Central memory CD4-positive, alpha-beta T cell (primary cell): Measurements from ENCODE around the gene MCOLN1.

Source experiments
- DNase-seq: peaks from one replicate; pipeline ENCODE4 v3.0.0; 2022

MCOLN1 gene

DNA sequence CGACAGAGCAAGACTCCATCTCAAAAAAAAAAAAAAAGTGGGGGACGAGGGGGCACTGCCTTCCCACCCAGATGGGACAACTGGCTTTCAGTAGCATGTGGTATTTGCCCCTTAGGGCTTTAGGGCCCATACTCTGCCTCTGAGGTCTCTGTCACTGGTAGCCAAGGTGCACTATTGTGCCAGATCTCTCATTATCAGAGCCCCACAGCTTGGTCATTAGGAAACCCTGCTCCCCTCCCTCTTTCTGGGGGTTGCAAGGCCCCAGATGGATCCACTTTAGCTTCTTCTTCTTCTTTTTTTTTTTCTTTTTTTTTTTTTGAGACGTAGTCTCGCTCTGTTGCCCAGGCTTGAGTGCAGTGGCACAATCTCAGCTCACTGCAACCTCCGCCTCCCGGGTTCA lies 17.7 kb upstream of the MCOLN1 start:
- DNase-seq: no peak

DNA sequence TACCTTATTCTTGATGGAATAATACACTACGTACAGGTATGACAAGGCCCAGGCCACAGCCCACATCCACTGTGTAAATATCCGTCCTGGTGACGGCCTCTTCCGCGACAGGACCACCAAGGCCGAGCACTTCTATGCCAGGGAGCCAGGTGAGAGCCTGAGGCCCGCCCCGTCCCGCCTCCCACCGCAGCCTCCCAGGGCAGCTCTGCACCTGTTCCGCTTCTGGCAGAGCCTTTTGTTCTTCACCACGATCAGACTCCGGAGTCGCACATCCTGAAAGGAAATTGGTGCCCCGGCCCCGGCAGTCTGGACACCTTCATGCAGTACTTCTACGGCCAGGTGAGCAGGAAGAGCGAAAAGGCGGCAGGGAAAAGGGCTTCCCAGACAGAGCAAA lies 17.1 kb upstream of the MCOLN1 start:
- no peak for DNase-seq

GRCh38 chr19:7505682-7506384 lies 16.6 kb upstream of the MCOLN1 start:
- DNase-seq: no peak

DNA sequence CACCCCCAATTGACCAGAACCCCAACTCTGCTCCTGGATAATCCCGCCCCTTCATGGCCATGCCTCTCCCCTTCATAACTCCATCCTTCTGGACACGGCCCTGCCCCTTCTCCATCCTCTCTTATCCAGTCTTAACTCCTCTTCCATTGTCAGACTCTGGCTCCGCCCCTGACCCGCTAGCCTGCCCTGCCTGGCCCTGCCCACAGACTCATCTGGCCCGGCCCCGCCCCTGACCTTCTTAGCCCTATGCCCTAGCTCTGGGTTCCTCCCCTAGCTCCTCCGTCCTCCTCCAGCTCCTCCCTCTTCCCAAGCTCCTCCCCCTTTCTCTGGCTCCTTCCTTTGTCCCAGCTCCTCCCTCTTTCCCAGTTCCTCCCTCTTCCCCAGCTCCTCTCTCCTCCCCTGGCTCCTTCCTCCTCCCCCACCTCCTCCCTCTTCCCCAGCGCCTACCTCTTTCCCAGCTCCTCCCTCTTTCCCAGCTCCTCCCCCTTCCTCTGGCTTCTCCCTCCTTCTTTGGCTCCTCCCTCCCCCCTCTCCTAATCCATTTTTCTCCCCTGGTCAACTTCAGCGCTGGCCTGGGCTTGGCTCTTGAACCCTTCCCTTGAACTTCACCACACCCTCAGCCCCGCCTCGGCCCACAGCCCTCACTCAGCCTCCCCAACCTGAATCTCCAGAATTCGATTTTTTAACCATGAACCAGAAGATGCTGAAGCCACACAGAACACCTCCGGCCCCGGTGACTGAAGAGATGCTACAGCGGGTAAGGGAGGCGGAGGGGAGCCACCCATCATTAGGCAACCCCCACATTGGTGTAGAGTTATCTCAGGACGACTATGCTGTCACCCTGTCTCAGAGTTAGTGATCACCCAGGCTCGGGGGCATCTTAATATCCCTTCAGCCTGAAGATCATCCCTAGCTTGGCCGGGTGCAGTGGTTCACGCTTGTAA lies 15.8 kb upstream of the MCOLN1 start:
- peak; percentile 23 for DNase-seq

DNA sequence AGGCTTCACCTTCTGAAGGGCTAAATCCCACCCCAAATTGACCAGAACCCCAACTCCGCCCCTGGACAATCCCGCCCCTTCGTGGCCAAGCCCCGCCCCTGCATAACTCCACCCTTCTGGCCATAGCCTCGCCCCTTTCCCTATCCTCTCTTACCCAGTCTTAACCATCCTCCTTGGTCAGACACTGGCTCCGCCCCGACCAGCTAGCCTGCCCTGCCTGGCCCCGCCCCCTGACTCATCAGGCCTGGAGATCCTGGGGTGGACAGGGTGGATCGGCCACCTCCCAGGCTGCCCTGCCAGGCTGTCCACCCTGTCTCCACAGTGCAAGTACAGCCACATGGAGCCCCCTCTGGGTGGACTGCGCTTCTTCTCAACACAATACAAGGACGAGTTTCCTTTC lies 14.5 kb upstream of the MCOLN1 start:
- DNase-seq: no peak

GRCh38 chr19:7509625-7510024 lies 12.8 kb upstream of the MCOLN1 start:
- DNase-seq: no peak

GRCh38 chr19:7512400-7512851 lies 10.0 kb upstream of the MCOLN1 start:
- DNase-seq: no peak

- no peak for DNase-seq
These were observed 8.4 kb upstream of the MCOLN1 start for GRCh38 chr19:7513809-7514642.

- DNase-seq: no peak
These were observed 7.2 kb upstream of the MCOLN1 start for GRCh38 chr19:7515110-7515644.

- no peak for DNase-seq
These were observed 6.7 kb upstream of the MCOLN1 start, which contains the start of gene ZNF358 for GRCh38 chr19:7515645-7516151. Gene ZNF358 (plus strand): TSS chr19:7516103. CDS start chr19:7519243, 3,140 bp downstream.

GRCh38 chr19:7516333-7516732 lies 6.1 kb upstream of the MCOLN1 start:
- no peak for DNase-seq

- DNase-seq: no peak
These were observed 5.5 kb upstream of the MCOLN1 start for GRCh38 chr19:7516878-7517277.

DNA sequence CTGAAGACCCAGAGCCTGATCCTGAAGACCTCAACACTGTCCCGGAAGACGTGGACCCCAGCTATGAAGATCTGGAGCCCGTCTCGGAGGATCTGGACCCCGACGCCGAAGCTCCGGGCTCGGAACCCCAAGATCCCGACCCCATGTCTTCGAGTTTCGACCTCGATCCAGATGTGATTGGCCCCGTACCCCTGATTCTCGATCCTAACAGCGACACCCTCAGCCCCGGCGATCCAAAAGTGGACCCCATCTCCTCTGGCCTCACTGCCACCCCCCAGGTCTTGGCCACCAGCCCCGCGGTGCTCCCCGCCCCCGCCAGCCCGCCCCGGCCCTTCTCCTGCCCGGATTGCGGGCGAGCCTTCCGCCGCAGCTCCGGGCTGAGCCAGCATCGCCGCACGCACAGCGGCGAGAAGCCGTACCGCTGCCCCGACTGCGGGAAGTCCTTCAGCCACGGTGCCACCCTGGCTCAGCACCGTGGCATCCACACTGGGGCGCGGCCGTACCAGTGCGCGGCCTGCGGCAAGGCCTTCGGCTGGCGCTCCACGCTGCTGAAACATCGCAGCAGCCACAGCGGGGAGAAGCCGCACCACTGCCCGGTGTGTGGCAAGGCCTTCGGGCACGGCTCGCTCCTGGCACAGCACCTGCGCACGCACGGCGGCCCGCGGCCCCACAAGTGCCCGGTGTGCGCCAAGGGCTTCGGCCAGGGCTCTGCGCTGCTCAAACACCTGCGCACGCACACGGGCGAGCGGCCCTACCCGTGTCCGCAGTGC lies 2.9 kb upstream of the MCOLN1 start:
- no peak for DNase-seq

DNA sequence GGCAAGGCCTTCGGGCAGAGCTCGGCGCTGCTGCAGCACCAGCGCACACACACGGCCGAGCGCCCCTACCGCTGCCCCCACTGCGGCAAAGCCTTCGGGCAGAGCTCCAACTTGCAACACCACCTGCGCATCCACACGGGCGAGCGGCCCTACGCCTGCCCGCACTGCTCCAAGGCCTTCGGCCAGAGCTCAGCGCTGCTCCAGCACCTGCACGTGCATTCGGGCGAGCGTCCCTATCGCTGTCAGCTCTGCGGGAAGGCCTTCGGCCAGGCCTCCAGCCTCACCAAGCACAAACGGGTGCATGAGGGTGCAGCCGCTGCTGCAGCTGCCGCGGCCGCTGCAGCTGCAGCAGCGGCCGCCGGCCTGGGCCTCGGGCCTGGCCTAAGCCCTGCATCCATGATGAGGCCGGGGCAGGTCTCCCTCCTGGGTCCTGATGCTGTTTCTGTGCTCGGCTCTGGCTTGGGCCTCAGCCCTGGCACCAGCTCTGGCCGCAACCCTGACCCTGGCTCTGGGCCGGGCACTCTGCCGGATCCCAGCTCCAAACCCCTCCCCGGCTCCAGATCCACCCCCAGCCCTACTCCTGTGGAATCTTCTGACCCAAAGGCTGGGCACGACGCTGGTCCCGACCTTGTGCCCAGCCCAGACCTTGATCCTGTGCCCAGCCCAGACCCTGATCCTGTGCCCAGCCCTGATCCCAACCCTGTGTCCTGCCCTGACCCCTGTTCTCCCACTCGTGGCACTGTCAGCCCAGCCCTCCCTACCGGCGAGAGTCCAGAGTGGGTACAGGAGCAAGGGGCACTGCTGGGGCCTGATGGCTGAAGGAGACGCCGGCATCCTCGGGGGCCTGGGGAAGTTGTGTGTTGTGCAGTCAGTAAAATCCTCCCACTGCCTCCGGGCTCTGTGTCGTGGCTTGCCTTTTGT lies 2.0 kb upstream of the MCOLN1 start:
- no peak for DNase-seq

GRCh38 chr19:7521551-7522071 lies 813 bp upstream of the MCOLN1 start:
- DNase-seq: no peak

GRCh38 chr19:7522923-7523667 lies 671 bp downstream of the MCOLN1 start:
- DNase-seq: no peak

DNA sequence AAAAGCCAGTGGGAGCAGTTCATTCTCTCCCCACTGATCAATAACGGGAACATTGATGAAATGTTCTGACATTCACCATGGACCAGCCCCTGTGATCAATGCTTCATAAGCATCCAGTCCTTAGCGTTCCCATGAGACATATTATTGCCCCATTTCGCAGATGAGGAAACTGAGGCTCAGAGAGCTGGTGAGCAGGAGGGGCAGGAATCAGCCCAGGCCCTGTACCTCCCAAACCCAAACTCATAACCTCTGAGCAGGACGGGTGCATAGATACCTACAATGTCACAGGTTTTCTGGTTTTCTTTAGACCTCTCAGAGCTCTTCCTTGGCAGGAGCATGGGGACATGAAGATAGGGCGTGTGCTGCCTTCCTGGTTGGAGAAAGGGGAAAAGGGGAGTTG lies 2.1 kb downstream of the MCOLN1 start:
- no peak for DNase-seq

DNA sequence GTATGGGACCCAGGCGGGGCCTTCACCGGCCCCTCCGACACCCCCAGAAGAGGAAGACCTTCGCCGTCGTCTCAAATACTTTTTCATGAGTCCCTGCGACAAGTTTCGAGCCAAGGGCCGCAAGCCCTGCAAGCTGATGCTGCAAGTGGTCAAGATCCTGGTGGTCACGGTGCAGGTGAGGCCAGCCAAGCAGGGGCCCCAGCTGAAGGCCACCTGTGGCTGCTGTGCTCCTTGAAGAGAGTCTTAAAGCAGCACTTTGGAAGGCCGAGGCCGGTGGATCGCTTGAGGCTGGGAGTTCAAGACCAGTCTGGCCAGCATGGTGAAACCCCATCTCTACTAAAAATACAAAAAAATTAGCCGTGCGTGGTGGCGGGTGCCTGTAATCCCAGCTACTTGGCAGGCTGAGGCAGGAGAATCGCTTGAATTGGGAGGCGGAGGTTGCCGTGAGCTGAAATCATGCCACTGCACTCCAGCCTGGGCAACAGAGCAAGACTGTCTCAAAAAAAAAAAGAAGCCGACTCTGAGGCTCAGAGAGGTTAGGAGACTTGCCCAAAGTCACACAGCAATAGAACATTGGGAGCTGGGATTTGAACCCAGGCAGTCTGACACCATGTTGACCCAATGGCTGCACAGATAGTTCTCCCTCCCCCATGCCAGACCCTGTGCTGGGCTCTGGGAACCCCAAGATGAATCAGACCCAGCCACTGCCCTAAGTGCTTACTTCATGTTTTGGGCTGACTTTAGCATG lies 2.7 kb downstream of the MCOLN1 start:
- no peak for DNase-seq
